Psoas muscle (tissue), 8 donors: ENCODE data around the gene ARHGEF17. TPM values are rescaled to one million over a fixed set of nuclear protein-coding genes. Genes with fewer than 3 reads are reported as not detected.

Experiments used
- ATAC-seq, 4 donors: fragments of 200-7000 bp; cut with Tn5 transposase; one replicate each; pipeline ENCODE4 v1.9.1; 2020; ENCODE audit warnings: moderate library complexity in 3 of 4, mild to moderate bottlenecking in 2 of 4
- DNase-seq, 2 donors: peaks; one replicate each; pipeline ENCODE4 v3.0.0-alpha.2; 2020
- H3K27ac ChIP-seq: fragments of 200-600 bp; one replicate; pipeline ENCODE4 v1.8.0; 2022
- H3K27me3 ChIP-seq, 3 donors: fragments of 200-600 bp in 1 of 3; one replicate each; pipeline versions ENCODE4 v1.6.1 to v1.8.0; 2013 to 2022; ENCODE audit warnings: low read length in 2 of 3, mild to moderate bottlenecking in 2 of 3, moderate library complexity in 1 of 3; ENCODE audit not compliant: insufficient read depth in 3 of 3
- H3K36me3 ChIP-seq, 2 donors: fragments of 200-600 bp in 1 of 2; one replicate each; pipeline versions ENCODE4 v1.6.1 to v1.8.0; 2013 to 2022; ENCODE audit warnings: low read depth in 1 of 2, mild to moderate bottlenecking in 1 of 2, moderate library complexity in 1 of 2; ENCODE audit not compliant: insufficient read depth in 1 of 2
- H3K4me1 ChIP-seq: fragments of 200-600 bp; one replicate; pipeline ENCODE4 v1.8.0; 2022
- H3K4me3 ChIP-seq: fragments of 200-600 bp; one replicate; pipeline ENCODE4 v1.8.0; 2022; ENCODE audit warnings: mild to moderate bottlenecking
- H3K9me3 ChIP-seq: fragments of 200-600 bp; one replicate; pipeline ENCODE4 v1.8.0; 2022
- CTCF ChIP-seq: fragments of 200-600 bp; IDR thresholded peaks from one replicate; pipeline ENCODE4 v1.8.0; 2022; ENCODE audit warnings: antibody characterized with exemption
- WGBS, 3 donors: extraction: QIAGEN DNeasy Blood & Tissue Kit; methylation state at CpG; one replicate each; pipeline versions ENCODE4 v1.1.6 to v1.1.7; 2013; 5-methylcytosine and 5-hydroxymethylcytosine counted together
- intact Hi-C, 2 donors: fragments of 100-400 bp; cut with DNase I; formaldehyde crosslinking; loops; one replicate each; pipeline versions ENCODE4 v1.11.0 to v1.14.2; 2022
- polyA plus RNA-seq, 3 donors: library from polyadenylated mRNA; stranded (reverse); fragments of 200-250 nt; gene quantifications; one replicate each; pipeline ENCODE4 v1.2.3, GENCODE V29; 2013
- total RNA-seq, 4 donors: library from RNA; stranded (reverse); fragmentation: NEBNext Ultra II Directional in 2 of 4; extraction: Animal tissue kit (Norgen Biotek cat#: 25700) in 2 of 4; gene quantifications; one replicate each; pipeline versions ENCODE4 v1.2.1 to v1.2.4, GENCODE V29; 2021 to 2023
- donor health status: healthy with polysubstance abuse.
- donor health status: DM: no; HTN: no; CAD: no; lungs with moderate emphysema.
- donor health status: Bipolar disorder and iron deficiency.
- donor health status: healthy.
- donor health status: DM: yes; HTN: yes; CAD: no.
- donor health status: DM: no; HTN: no; CAD: no.
- donor health status: DM: no; HTN: no; CAD: no.
- donor health status: DM: yes; HTN: yes; CAD: no.

The ARHGEF17 gene
- total and polyA plus RNA-seq, 7 donors = 5.7 to 38.4 (median 10.8) TPM

GRCh38 chr11:73386016-73386415 is 77.9 kb downstream of the ARHGEF17 start:
- intact Hi-C loops = no loop called here
- WGBS, 3 donors = 82 to 89% (median 87%) methylated on average over 8 of the region's 8 CpGs
- no peak overlapping the region for H3K4me3 ChIP-seq

GRCh38 chr11:73386546-73386945 is 78.5 kb downstream of the ARHGEF17 start:
- TF ChIP-seq CTCF = no peak
- Histone ChIP-seq H3K27ac (peak overlapping the region; percentile 66), H3K27me3 (no peaks in the 10 kb centered on the region), H3K4me1 (peaks cover 87% of the 10 kb centered on the region), H3K9me3 (no peaks in the 10 kb centered on the region), H3K36me3 (peaks cover 0 to 9% of the 10 kb centered on the region in 2 donors), H3K4me3 (no peak overlapping the region)
- DNase-seq = no peak
- ATAC-seq = no peak
- intact Hi-C loops = no loop called here
- WGBS, 3 donors = 82 to 96% (median 86%) methylated on average over 5 to 8 of the region's 8 CpGs

More at GRCh38 chr11:73386016-73386415, 77.9 kb downstream of the ARHGEF17 start:
- peaks cover 0 to 5% of the 10 kb centered on the region in 2 donors for H3K36me3 ChIP-seq
- no peak for ATAC-seq
- TF ChIP-seq CTCF = no peak
- peaks cover 92% of the 10 kb centered on the region for H3K4me1 ChIP-seq
- H3K27ac ChIP-seq = peak overlapping the region; percentile 66
- no peaks in the 10 kb centered on the region for H3K9me3 ChIP-seq
- H3K27me3 ChIP-seq = no peaks in the 10 kb centered on the region
- DNase-seq = no peak

GRCh38 chr11:73387594-73388264 is 79.7 kb downstream of the ARHGEF17 start:
- H3K4me3 ChIP-seq = peak overlapping the region; percentile 0
- peaks cover 75% of the 10 kb centered on the region for H3K4me1 ChIP-seq
- peak overlapping the region; percentile 66 for H3K27ac ChIP-seq
- TF ChIP-seq CTCF = peak; percentile 18
- no peaks in the 10 kb centered on the region for H3K27me3 ChIP-seq
- no peaks in the 10 kb centered on the region for H3K9me3 ChIP-seq
- H3K36me3 ChIP-seq = peaks cover 0 to 19% of the 10 kb centered on the region in 2 donors
- DNase-seq (peak; percentile 70 to 92), ATAC-seq (peak; percentile 88 to 91 (median 90))
- 43 to 50% (median 47%) methylated on average over 21 of the region's 21 CpGs for WGBS, 3 donors
- intact Hi-C loops = no loop called here

- H3K27ac ChIP-seq = peak overlapping the region; percentile 66
- no peaks in the 10 kb centered on the region for H3K9me3 ChIP-seq
- DNase-seq (peak; percentile 51 to 70), ATAC-seq (no peak)
- H3K27me3 ChIP-seq = no peaks in the 10 kb centered on the region
- H3K4me3 ChIP-seq = peak overlapping the region; percentile 0
- peaks cover 0 to 22% of the 10 kb centered on the region in 2 donors for H3K36me3 ChIP-seq
- no peak for TF ChIP-seq CTCF
- intact Hi-C loops = no loop called here
- 59 to 74% (median 72%) methylated on average over 20 to 23 of the region's 23 CpGs for WGBS, 3 donors
- H3K4me1 ChIP-seq = peaks cover 73% of the 10 kb centered on the region
Measured at GRCh38 chr11:73388265-73389133, 80.4 kb downstream of the ARHGEF17 start.
